DOHH2 (cell line): ENCODE results near the gene CYTH4.

Source experiments
- EZH2phosphoT487 ChIP-seq: fragments of 200-600 bp; sonication (generic); IDR thresholded peaks from 2 replicates; pipeline ENCODE4 v1.6.1; 2017; ENCODE audit warnings: borderline replicate concordance, mild to moderate bottlenecking, antibody characterized with exemption, low read length, moderate library complexity, mixed read lengths
- TF ChIP-seq, protein P1 (sequence below): fragments of 200-600 bp; sonication (generic); IDR thresholded peaks from one replicate; pipeline ENCODE4 v1.5.1; 2014; ENCODE audit warnings: antibody characterized with exemption, mild to moderate bottlenecking, low read depth, low read length; ENCODE audit not compliant: poor library complexity, severe bottlenecking

DNA sequence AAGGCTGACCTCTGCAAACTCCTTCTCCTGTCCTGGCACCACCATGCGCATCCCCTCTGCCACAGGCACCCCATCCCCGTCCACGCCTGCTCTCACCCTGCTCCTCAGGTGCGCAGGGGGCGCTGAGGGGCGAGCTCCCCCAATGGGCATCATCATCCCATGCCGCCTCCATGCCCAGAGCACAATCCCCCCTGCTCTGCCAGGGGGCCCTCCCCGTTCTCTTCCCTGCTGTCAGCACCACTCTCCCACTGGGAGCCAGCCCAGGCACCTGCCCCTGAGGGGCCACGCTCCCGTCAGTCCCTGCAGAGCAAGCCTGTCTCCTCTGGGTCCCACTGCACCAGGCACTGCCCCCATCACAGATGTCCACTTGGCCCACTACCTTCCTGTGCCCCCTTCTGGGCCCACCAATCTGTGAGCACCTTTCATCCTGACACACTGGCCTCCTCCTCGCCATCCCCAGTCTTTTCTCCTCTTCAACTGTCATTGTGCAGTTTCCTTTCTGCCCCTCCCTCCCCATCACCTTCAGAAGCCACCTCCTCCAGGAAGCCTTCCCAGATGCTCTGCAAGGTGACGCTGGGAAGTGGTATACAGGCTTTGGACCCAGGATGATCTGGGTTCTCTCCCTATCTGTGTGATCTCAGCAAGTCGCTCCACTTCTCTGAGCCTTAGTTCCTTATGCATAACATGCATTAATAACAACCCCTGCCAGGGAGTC is 62.6 kb downstream of the CYTH4 start:
- TF ChIP-seq, protein P1, sequence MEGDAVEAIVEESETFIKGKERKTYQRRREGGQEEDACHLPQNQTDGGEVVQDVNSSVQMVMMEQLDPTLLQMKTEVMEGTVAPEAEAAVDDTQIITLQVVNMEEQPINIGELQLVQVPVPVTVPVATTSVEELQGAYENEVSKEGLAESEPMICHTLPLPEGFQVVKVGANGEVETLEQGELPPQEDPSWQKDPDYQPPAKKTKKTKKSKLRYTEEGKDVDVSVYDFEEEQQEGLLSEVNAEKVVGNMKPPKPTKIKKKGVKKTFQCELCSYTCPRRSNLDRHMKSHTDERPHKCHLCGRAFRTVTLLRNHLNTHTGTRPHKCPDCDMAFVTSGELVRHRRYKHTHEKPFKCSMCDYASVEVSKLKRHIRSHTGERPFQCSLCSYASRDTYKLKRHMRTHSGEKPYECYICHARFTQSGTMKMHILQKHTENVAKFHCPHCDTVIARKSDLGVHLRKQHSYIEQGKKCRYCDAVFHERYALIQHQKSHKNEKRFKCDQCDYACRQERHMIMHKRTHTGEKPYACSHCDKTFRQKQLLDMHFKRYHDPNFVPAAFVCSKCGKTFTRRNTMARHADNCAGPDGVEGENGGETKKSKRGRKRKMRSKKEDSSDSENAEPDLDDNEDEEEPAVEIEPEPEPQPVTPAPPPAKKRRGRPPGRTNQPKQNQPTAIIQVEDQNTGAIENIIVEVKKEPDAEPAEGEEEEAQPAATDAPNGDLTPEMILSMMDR, result no peak
- TF ChIP-seq EZH2phosphoT487, result no peak
